ENCODE data around the gene PDGFA.

DNA sequence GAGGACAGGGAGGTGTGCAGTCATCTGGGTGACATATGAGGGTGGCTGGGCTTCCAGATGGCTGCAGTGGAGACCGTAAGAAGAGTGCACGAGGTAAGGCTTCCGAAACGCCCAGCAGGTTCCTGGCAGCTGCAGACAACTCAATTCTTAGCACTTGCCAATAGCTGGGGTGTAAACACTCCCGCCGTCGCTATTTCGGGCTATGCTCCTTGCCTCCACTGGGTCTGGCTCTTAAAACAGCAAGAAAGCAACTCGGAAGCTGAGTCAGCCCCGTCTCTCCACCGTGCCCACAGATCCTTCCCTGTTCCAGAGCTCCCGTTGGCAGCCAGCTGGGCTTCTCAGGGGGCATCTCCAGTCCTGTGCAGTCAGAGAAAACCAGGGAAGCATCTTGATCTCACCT is 6.1 kb upstream of the PDGFA start:
- TF ChIP-seq CTCF (IDR thresholded peaks at IDR 0.05) (no peak), POLR2A (IDR thresholded peaks at IDR 0.05) (no peak)
